ENCODE measurements around the gene CYP27A1. TPM values are rescaled to one million over a fixed set of nuclear protein-coding genes. Genes with fewer than 3 reads are reported as not detected.

CYP27A1 gene
- total RNA-seq (2021; fragmentation: NEBNext Ultra II Directional; extraction: Animal tissue kit (Norgen Biotek cat#: 25700)) (3.9 and 5.4 TPM in 2 replicates), polyA plus RNA-seq (2011; rRNA removed) (12.9 and 14.7 TPM in 2 replicates), polyA minus RNA-seq (2011; rRNA and poly(A)+ RNA removed) (12.0 and 14.9 TPM in 2 replicates)
- 12.8 TPM for polyA plus RNA-seq (2011; cell fraction: cytosol; rRNA removed)
- 14.4 TPM for polyA plus RNA-seq (2011; cell fraction: nucleus; rRNA removed)
- polyA plus RNA-seq (2012, experiment 1 of 2): 8.6 to 12.4 TPM (median 10.8 TPM) in 4 replicates
- 8.5 TPM for polyA plus RNA-seq (2012, experiment 2 of 2)
- 4.6 TPM for polyA plus RNA-seq (2013, experiment 1 of 2)
- polyA plus RNA-seq (2013, experiment 2 of 2): 4.4 TPM
- polyA minus RNA-seq (2011; cell fraction: cytosol; rRNA and poly(A)+ RNA removed): 5.4 TPM
- 3.7 TPM for polyA minus RNA-seq (2011; cell fraction: nucleus; rRNA and poly(A)+ RNA removed)
- long read RNA-seq, experiment 1, transcript CYP27A1-201 (9 exons, 2,286 nt): major isoform, 5 of 6 reads
- long read RNA-seq, experiment 1, partial matches to known transcripts: 1 of 6 reads
- long read RNA-seq, experiment 1, other reads (novel, unspliced or antisense): 0 of 6 reads
- long read RNA-seq, experiment 2, partial matches to known transcripts: 0 of 2 reads
- long read RNA-seq, experiment 2, other reads (novel, unspliced or antisense): 2 of 2 reads

DNA sequence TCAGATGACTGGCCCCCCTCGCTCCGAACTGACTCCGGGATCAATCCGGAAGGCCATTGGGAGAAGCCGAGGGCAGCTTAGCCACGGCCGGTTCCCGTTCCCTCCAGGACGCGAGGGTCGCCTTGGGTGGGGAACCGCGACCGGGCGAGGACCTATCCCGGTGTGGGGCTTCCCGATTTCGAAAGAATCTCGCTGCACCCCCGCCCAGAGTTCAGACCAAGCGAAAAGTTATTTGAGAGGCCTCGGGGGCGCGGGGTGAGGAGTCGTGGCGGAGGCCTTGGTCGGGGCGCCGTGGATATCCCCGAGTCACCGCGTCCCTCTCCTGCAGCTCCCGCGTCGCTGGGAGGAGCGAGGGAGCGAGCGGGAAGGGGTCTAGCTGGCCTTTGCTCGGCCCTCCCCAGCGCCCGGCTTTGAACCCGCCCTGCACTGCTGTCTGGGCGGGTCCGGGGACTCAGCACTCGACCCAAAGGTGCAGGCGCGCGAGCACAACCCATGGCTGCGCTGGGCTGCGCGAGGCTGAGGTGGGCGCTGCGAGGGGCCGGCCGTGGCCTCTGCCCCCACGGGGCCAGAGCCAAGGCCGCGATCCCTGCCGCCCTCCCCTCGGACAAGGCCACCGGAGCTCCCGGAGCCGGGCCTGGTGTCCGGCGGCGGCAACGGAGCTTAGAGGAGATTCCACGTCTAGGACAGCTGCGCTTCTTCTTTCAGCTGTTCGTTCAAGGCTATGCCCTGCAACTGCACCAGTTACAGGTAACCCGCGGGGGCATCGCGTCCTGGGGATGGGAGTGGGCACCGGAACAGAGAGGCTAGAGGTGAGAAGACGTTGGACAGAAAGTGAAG is at the start of gene CYP27A1:
TSS of gene CYP27A1 (plus strand) at position 457 of the 837 bp plus-strand sequence. CDS start at position 493, 36 bp downstream.
- H3K4me1 ChIP-seq (replicated peaks in 1 of 4; ENCODE audit: control insufficient read depth in 3 of 4, insufficient read depth in 4 of 4, low read length in 3 of 4): peaks cover 0 to 2% (median under 1%) of the 10 kb centered on the region in 4 experiments; a peak in 1 of 7 replicates
- no peak within 1 kb of the TSS for H3K14ac ChIP-seq (ENCODE audit: insufficient read length)
- H3K27ac ChIP-seq (ENCODE audit: low read depth, low read length): no peak within 1 kb of the TSS
- H3K9me3 ChIP-seq (ENCODE audit: insufficient read depth in 2 of 2, low read depth in 1 of 2, low read length in 1 of 2): no peaks in the 10 kb centered on the region
- no peaks in the 10 kb centered on the region for H3K36me3 ChIP-seq (ENCODE audit: control insufficient read depth in 2 of 4, insufficient read depth in 4 of 4, low read length in 3 of 4)
- H2BK5ac ChIP-seq (ENCODE audit: low read depth, low read length): no peak within 1 kb of the TSS
- CTCF ChIA-PET (ENCODE audit: partially characterized antibody): interaction anchor here (0.9 to 2.2 kb wide), 7 partner anchors 9 to 329 kb away, joined by 3 to 9 read pairs (median 4); no protein-coding TSS in a partner anchor
- H4K5ac ChIP-seq (ENCODE audit: insufficient read length, low read depth, low read length): no peak within 1 kb of the TSS
- no peak within 1 kb of the TSS for H2BK12ac ChIP-seq (ENCODE audit: low read depth, low read length)
- H3K79me1 ChIP-seq (ENCODE audit: low read depth, low read length): no peaks in the 10 kb centered on the region
- peak within 1 kb of the TSS; percentile 90 for H3K56ac ChIP-seq (replicated peaks; ENCODE audit: insufficient read length, low read depth, low read length)
- peaks cover 8% of the 10 kb centered on the region for H3K23me2 ChIP-seq (ENCODE audit: low read depth, low read length)
- H4K8ac ChIP-seq (ENCODE audit: extremely low read depth, insufficient read depth, low read length): peak within 1 kb of the TSS; percentile 91
- peak within 1 kb of the TSS; percentile 22; the same call in 1 of the 2 replicates for H2AFZ ChIP-seq (ENCODE audit: low read length)
- no peak within 1 kb of the TSS for H2AK5ac ChIP-seq (ENCODE audit: low read depth, low read length)
- H3K79me2 ChIP-seq (ENCODE audit: control insufficient read depth in 1 of 2, insufficient read depth in 2 of 2, low read length in 2 of 2): no peaks in the 10 kb centered on the region
- FAIRE-seq (no peak), DNase-seq (ENCODE audit: low read depth in 1 of 2, low spot score in 2 of 2) (peak in 1 of 2 experiments; percentile 70)
- no peak within 1 kb of the TSS for H2BK120ac ChIP-seq (replicated peaks; ENCODE audit: low read depth, low read length)
- H3K4ac ChIP-seq (replicated peaks; ENCODE audit: insufficient read length, low read depth, low read length): peak within 1 kb of the TSS; percentile 69
- no peak within 1 kb of the TSS for H4K91ac ChIP-seq (replicated peaks; ENCODE audit: insufficient read length, low read length)
- POLR2A ChIA-PET (ENCODE audit: partially characterized antibody): interaction anchor here (1.2 to 3.5 kb wide), 3 partner anchors 14 to 60 kb away, joined by 5 to 10 read pairs (median 5); no protein-coding TSS in a partner anchor
- peaks cover 4 to 33% (median 25%) of the 10 kb centered on the region in 4 experiments for H3K27me3 ChIP-seq (replicated peaks in 1 of 4; ENCODE audit: control insufficient read depth in 3 of 4, extremely low read depth in 1 of 4, insufficient read depth in 3 of 4, low read length in 3 of 4)
- H4K20me1 ChIP-seq (replicated peaks in 1 of 2; ENCODE audit: control insufficient read depth in 1 of 2, insufficient read depth in 2 of 2, low read length in 2 of 2): peaks cover 0 to 3% of the 10 kb centered on the region in 2 experiments
- peak within 1 kb of the TSS; percentile 84 to 97 for H3K4me2 ChIP-seq (ENCODE audit: insufficient read depth in 1 of 2, low read depth in 2 of 2, low read length in 2 of 2)
- H2BK20ac ChIP-seq (ENCODE audit: low read length): no peak within 1 kb of the TSS
- H3K4me3 ChIP-seq (ENCODE audit: extremely low read depth in 1 of 4, insufficient read depth in 2 of 4, low read depth in 3 of 4, low read length in 4 of 4): peak within 1 kb of the TSS; percentile 58 to 79 (median 68)
- WGBS, 2 experiments (ENCODE audit: extremely low coverage in 1 of 2, insufficient coverage in 1 of 2, insufficient read length in 1 of 2, insufficient replicate concordance in 2 of 2, low coverage in 1 of 2, low lambda C conversion rate in 2 of 2, missing lambda C conversion rate in 1 of 2): 2% methylated on average over 72 of the region's 76 CpGs; no CpG with 5 or more reads in 1 of the 2 experiments
- no peak within 1 kb of the TSS for H2BK15ac ChIP-seq (ENCODE audit: low read length)
- no peak within 1 kb of the TSS for H3K23ac ChIP-seq (ENCODE audit: insufficient read length)
- H3K18ac ChIP-seq (ENCODE audit: extremely low read depth, low read length): peak within 1 kb of the TSS; percentile 71
- H3K9ac ChIP-seq (replicated peaks in 1 of 4; ENCODE audit: extremely low read depth in 1 of 4, low read depth in 3 of 4, low read length in 3 of 4): peak within 1 kb of the TSS in 3 of 4 experiments; percentile 38 to 46 (median 42); a peak in 5 of 7 replicates
- peak; percentile 64 for TF ChIP-seq EZH2 (IDR thresholded peaks at IDR 0.05; ENCODE audit: low read depth, low read length, severe bottlenecking)
- TF ChIP-seq CBX5 (IDR thresholded peaks at IDR 0.05; ENCODE audit: low read depth, low read length): no peak
- peak; percentile 8; the same call in 1 of the 2 replicates for TF ChIP-seq TBP (IDR thresholded peaks at IDR 0.05; ENCODE audit: low read depth, low read length)
- peak; percentile 35; the same call in 1 of the 2 replicates for TF ChIP-seq PHF8 (conservative IDR thresholded peaks at IDR 0.05; ENCODE audit: low read depth, low read length)
- TF ChIP-seq, protein P1, sequence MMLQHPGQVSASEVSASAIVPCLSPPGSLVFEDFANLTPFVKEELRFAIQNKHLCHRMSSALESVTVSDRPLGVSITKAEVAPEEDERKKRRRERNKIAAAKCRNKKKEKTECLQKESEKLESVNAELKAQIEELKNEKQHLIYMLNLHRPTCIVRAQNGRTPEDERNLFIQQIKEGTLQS (IDR thresholded peaks at IDR 0.05; ENCODE audit: insufficient read depth, low read depth, low read length): no peak
- peak; percentile 53 for TF ChIP-seq RNF2 (IDR thresholded peaks at IDR 0.05; ENCODE audit: borderline replicate concordance, low read depth, low read length, missing control alignments, poor library complexity, severe bottlenecking)
